Prostate gland (tissue), 2 donors: ENCODE measurements around the gene CD83. TPM values are rescaled to one million over a fixed set of nuclear protein-coding genes. Genes with fewer than 3 reads are reported as not detected.

Experiments used
- DNase-seq: peaks from one replicate; pipeline ENCODE4 v3.0.0-alpha.2; 2019; ENCODE audit warnings: low spot score
- H3K27ac ChIP-seq, 2 donors: fragments of 200-600 bp; sonication (generic); 2 replicates each; pipeline ENCODE4 v1.5.1; 2017 to 2019
- H3K27me3 ChIP-seq: fragments of 200-600 bp; sonication (generic); replicated peaks from 2 replicates; pipeline ENCODE4 v1.5.1; 2019; ENCODE audit not compliant: insufficient read depth
- H3K36me3 ChIP-seq, 2 donors: fragments of 200-600 bp; sonication (generic); 1 replicate in 1 of 2; 2 replicates in 1 of 2; pipeline versions ENCODE4 v1.5.1 to v1.8.1; 2017 to 2019
- H3K4me1 ChIP-seq: fragments of 200-600 bp; sonication (generic); replicated peaks from 2 replicates; pipeline ENCODE4 v1.5.1; 2019
- H3K4me3 ChIP-seq, 2 donors: fragments of 200-600 bp; sonication (generic); 2 replicates each; pipeline ENCODE4 v1.5.1; 2017 to 2019
- H3K9me3 ChIP-seq: fragments of 200-600 bp; sonication (generic); 2 replicates; pipeline ENCODE4 v1.5.1; 2017
- POLR2A ChIP-seq: fragments of 450-650 bp; IDR thresholded peaks from one replicate; pipeline ENCODE4 v1.6.1; 2016; ENCODE audit warnings: antibody characterized with exemption, mild to moderate bottlenecking
- POLR2AphosphoS5 ChIP-seq: sonication (generic); formaldehyde crosslinking; IDR thresholded peaks from one replicate; pipeline ENCODE4 v1.6.1; 2017; ENCODE audit warnings: antibody characterized with exemption
- WGBS: methylation state at CpG from one replicate; pipeline ENCODE4 v1.1.5; 2018; 5-methylcytosine and 5-hydroxymethylcytosine counted together
- intact Hi-C: fragments of 100-400 bp; cut with DNase I; formaldehyde crosslinking; loops from one replicate; pipeline ENCODE4 v1.14.2; 2022
- total RNA-seq, 2 donors: library from RNA; depleted of rRNA; stranded (reverse); fragments of >200 nt; gene quantifications; one replicate each; pipeline ENCODE4 v1.1.0, GENCODE V29; 2016
- TF ChIP-seq, protein P1 (sequence below), 4 experiments: fragments of 200-600 bp in 2 of 4; fragments of 450-650 bp in 2 of 4; sonication (generic) in 2 of 4; IDR thresholded peaks; 1 replicate in 3 of 4; 2 replicates in 1 of 4; pipeline ENCODE4 v1.5.1; 2016 to 2019; ENCODE audit warnings: antibody characterized with exemption in 4 of 4, mild to moderate bottlenecking in 2 of 4, moderate library complexity in 2 of 4

CD83 gene
- total RNA-seq, 2 donors from 2014 or later: 5.5 to 5.7 TPM

- H3K9me3 ChIP-seq: no peaks in the 10 kb centered on the region
- no peak overlapping the region for H3K4me3 ChIP-seq
- no peak for TF ChIP-seq POLR2A
- no peak for TF ChIP-seq POLR2AphosphoS5
- TF ChIP-seq, protein P1, sequence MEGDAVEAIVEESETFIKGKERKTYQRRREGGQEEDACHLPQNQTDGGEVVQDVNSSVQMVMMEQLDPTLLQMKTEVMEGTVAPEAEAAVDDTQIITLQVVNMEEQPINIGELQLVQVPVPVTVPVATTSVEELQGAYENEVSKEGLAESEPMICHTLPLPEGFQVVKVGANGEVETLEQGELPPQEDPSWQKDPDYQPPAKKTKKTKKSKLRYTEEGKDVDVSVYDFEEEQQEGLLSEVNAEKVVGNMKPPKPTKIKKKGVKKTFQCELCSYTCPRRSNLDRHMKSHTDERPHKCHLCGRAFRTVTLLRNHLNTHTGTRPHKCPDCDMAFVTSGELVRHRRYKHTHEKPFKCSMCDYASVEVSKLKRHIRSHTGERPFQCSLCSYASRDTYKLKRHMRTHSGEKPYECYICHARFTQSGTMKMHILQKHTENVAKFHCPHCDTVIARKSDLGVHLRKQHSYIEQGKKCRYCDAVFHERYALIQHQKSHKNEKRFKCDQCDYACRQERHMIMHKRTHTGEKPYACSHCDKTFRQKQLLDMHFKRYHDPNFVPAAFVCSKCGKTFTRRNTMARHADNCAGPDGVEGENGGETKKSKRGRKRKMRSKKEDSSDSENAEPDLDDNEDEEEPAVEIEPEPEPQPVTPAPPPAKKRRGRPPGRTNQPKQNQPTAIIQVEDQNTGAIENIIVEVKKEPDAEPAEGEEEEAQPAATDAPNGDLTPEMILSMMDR (IDR thresholded peaks at IDR 0.05): no peak
- H3K4me1 ChIP-seq: peaks cover 4% of the 10 kb centered on the region
- WGBS: 95% methylated on average over 6 of the region's 6 CpGs
- no peak overlapping the region for H3K27ac ChIP-seq
- intact Hi-C loops: no loop called here
- DNase-seq: no peak
- H3K27me3 ChIP-seq: no peaks in the 10 kb centered on the region
- H3K36me3 ChIP-seq: no peaks in the 10 kb centered on the region
Observed at GRCh38 chr6:14095437-14095836, 22.1 kb upstream of the CD83 start.

DNA sequence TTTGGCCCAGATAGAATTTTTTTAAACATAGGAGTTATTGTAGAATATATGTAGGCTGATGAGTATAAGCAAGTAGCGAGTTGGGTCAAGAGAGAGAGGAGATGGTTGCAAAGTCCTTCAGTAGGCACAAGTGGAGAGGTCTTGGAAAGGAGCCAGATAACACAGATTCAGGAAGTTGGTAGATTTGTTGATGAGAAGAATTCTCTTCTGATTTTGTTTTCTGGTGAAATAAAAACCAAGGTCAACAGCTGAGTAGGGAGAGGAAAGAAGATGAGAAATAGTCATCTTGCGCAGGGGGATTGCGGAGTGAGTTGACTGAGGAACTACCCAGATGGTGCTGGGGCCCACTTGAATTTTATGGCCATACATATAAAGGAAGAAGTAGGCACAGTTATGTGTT is 17.4 kb upstream of the CD83 start:
- Histone ChIP-seq H3K4me1 (no peaks in the 10 kb centered on the region), H3K36me3 (no peaks in the 10 kb centered on the region), H3K27me3 (no peaks in the 10 kb centered on the region), H3K27ac (no peak overlapping the region), H3K4me3 (no peak overlapping the region), H3K9me3 (no peaks in the 10 kb centered on the region)
- DNase-seq: no peak
- TF ChIP-seq POLR2A: no peak
- TF ChIP-seq POLR2AphosphoS5: no peak
- TF ChIP-seq, protein P1 (IDR thresholded peaks at IDR 0.05): no peak
- WGBS: 91% methylated on average over 3 of the region's 3 CpGs
- intact Hi-C loops: loop anchor here (10.0 kb wide), 1 partner anchor 1875 kb away; no protein-coding TSS in a partner anchor

DNA sequence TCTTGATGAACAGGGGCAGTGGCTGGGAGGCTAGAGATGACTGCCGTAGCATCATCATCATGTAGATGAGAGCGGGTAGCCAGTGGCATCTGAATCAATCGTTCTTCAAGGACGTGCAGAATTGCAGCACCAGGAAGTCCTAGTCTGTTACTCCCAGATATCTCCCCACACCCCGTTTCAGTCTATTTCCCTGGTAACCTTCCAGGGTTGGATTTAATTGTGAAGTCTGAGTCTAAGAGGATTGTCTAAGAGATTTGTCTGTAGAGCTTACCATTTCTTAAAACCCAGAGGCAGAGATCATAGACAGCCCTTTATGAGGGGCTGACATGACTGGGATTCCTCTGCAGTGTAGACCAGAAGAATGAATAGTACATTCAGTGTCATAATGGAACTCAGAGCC is 16.6 kb upstream of the CD83 start:
- Histone ChIP-seq H3K4me3 (no peak overlapping the region), H3K9me3 (no peaks in the 10 kb centered on the region), H3K36me3 (no peaks in the 10 kb centered on the region), H3K4me1 (no peaks in the 10 kb centered on the region), H3K27ac (no peak overlapping the region), H3K27me3 (no peaks in the 10 kb centered on the region)
- intact Hi-C loops: loop anchor here (10.0 kb wide), 1 partner anchor 1874 kb away; no protein-coding TSS in a partner anchor
- TF ChIP-seq POLR2AphosphoS5 (no peak), POLR2A (no peak)
- TF ChIP-seq, protein P1 (IDR thresholded peaks at IDR 0.05): no peak
- DNase-seq: no peak
- 84% methylated on average over 5 of the region's 5 CpGs for WGBS

- 96% methylated on average over 3 of the region's 3 CpGs for WGBS
- TF ChIP-seq POLR2AphosphoS5 (no peak), POLR2A (no peak)
- TF ChIP-seq, protein P1 (IDR thresholded peaks at IDR 0.05): no peak
- Histone ChIP-seq H3K36me3 (no peaks in the 10 kb centered on the region), H3K4me3 (no peak overlapping the region), H3K27ac (no peak overlapping the region), H3K9me3 (no peaks in the 10 kb centered on the region), H3K4me1 (no peaks in the 10 kb centered on the region), H3K27me3 (no peaks in the 10 kb centered on the region)
- intact Hi-C loops: loop anchor here (10.0 kb wide), 1 partner anchor 1872 kb away; no protein-coding TSS in a partner anchor
- DNase-seq: no peak
Observed at GRCh38 chr6:14102383-14102782, 15.2 kb upstream of the CD83 start.

- no peak overlapping the region for H3K27ac ChIP-seq
- no peaks in the 10 kb centered on the region for H3K27me3 ChIP-seq
- no peaks in the 10 kb centered on the region for H3K9me3 ChIP-seq
- 80% methylated on average over 1 of the region's 1 CpG for WGBS
- no peak overlapping the region for H3K4me3 ChIP-seq
- no peaks in the 10 kb centered on the region for H3K36me3 ChIP-seq
- TF ChIP-seq, protein P1 (IDR thresholded peaks at IDR 0.05): no peak
- TF ChIP-seq POLR2A (no peak), POLR2AphosphoS5 (no peak)
- DNase-seq: no peak
- no peaks in the 10 kb centered on the region for H3K4me1 ChIP-seq
- intact Hi-C loops: loop anchor here (10.0 kb wide), 1 partner anchor 1869 kb away; no protein-coding TSS in a partner anchor
Observed at GRCh38 chr6:14105547-14105946, 12.0 kb upstream of the CD83 start.
